GM11168 (cell line): Measurements from ENCODE around the gene CRACR2B.

Experiments used
- in situ Hi-C: fragments of 300-500 bp; cut with MboI; formaldehyde crosslinking; loops from one replicate; pipeline ENCODE4 v1.12.0; 2022; ENCODE audit warnings: low sequenced_read_pairs; ENCODE audit not compliant: unreplicated experiment

The CRACR2B gene

DNA sequence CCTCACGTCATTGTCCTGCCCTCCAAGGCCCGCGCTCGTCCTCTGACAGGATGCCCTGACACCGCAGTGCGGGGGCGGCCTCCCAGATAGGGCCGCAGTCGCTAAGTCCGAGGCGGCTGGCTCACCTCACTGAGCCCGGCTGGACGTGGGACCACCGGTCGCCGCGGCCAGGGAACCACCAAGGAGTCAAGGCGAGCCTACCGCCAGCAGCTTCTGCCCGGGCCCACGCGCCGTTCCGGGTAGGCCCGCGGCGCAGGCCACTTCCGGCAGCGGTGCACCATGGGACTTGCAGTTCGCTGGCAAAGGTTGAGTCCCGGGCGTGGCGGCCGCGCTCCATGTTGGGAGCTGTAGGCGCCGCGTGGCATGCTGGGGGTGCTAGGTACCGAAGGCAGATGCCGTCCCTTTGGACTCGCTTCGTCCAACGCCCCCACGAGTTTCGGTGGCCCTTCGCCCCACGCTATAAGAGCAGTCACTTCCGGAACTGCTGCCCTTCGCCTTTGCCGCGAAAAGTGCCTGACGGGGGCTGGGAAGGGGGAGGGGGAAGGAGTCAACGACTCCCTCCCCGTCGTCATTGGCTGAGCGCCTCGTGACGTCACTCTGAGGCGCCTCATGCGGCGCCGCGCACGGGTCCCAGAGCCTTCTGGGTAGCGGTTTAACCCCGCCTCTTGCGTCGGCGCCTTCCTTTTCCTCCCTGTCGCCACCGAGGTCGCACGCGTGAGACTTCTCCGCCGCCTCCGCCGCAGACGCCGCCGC, 18.3 kb upstream of the CRACR2B start, which contains the start of gene RPLP2:
Gene RPLP2 (plus strand): TSS at position 681 of the 753 bp plus-strand sequence. CDS start 268 bp downstream, outside the sequence.
- in situ Hi-C loops: no loop called here

DNA sequence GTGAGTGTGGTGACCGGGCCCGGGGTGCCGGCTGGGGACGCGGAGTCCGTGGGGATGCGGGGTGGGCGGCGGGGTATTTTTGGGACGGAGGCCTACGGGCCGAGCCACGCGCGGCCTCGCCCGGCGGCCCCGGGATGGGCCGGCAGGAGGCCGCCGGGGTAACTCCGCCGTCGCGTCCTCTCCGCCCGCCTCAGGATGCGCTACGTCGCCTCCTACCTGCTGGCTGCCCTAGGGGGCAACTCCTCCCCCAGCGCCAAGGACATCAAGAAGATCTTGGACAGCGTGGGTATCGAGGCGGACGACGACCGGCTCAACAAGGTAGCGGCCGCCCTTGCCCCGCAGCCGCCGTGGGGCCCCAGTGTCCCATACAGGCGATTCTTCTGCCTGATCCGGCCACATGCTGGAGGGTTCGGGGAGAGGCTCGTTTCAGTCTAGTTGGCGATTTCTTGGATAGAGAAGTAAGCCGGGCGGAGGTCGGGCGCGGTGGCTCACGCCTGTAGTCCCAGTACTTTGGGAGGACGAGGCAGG, 17.6 kb upstream of the CRACR2B start:
- in situ Hi-C loops: no loop called here

DNA sequence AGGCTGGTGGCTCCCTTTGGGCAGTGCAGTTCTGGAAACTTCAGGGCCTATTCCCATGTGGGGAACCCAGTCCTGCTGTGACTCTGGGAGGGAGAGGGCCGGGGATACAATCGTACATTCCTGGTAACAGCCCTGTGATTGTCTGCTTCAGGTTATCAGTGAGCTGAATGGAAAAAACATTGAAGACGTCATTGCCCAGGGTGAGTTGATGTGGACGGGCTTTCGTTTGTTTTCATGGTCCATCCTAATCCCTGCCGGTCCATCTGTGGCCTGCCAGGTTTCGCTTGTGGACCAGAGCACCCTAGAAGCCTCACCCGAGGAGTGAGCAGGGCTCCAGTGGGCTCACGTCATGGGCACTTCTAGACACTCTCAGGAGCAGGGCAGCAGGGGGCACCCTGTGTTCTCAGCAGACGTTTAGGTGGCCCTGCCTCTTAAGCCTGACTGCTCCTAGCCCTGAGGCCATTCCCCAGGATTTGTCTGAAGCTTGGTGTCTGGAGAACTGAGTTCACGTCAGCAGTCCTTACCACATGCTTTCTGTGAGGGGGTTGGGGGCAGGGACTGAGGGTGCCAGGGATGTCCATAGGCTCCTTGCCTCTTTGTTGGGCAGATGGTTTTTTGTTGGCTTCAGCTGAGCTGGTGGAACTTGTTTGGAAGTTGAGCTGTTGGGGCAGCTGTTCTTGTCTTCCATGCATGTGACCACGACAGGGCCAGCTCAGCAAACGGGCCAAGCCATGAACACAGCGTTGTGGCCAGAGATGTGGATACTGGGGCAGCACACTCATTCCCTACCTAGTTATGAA, 16.1 kb upstream of the CRACR2B start:
- in situ Hi-C loops: no loop called here

DNA sequence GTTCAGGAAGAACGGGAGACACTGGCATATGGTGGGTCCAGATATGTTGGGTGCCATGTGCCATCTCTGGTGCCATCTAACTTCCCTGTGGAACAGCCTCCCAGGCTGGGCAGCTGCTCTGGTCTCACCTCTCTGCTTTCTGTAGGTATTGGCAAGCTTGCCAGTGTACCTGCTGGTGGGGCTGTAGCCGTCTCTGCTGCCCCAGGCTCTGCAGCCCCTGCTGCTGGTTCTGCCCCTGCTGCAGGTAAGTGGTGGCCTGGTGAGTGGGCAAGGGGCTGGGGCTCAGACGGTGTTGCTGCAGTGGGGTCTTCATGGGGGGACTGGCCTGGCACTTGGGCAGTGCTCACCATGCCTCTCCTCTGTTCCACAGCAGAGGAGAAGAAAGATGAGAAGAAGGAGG, 15.3 kb upstream of the CRACR2B start:
- in situ Hi-C loops: no loop called here

DNA sequence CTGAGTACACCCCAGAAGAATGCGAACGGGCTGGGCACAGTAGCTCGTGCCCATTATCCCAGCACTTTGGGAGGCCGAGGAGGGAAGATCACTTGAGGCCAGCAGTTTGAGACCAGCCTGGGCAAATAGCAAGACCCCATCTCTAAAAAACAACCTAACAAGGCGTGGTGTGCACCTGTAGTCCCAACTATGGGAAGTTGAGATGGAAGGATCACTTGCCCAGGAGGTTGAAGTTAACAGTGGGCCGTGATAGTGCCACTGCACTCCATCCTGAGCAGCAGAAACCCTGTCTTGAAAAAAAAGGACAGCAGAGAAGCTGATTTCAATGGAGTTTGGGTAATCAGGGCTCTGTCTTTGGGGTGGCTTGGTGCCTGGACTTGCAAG, 14.7 kb upstream of the CRACR2B start:
- in situ Hi-C loops: no loop called here

DNA sequence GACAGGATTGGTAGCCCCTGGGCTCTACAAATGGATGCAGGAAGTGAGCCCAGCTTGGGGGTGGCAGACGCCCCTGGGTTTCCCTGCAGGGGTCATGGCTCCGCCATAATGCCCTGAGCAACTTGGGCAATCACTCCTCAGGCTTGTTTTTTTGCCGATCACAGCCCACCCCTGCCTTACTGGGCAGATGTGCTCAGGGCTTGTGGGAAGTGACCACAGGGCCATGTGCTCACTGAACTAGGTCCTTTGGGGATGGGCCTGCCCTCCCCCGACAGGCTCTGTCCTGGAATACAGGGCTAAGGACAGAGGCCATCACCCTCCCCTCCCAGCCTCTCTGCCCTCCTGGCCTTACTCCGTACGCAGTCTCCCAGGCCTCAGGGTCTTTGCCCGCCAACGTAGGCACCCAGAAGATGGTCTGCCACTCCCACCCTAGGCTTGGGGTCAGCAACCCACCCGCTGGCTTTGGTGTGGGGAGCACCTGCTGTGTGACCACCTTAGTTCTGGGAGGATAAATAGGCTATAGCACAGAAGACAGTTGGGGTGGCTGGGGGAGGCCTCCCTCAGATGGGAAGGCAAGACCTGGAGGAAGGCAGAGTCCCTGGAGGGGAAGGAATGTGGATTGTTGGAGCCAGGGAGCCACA, 14.1 kb upstream of the CRACR2B start:
- in situ Hi-C loops: no loop called here

DNA sequence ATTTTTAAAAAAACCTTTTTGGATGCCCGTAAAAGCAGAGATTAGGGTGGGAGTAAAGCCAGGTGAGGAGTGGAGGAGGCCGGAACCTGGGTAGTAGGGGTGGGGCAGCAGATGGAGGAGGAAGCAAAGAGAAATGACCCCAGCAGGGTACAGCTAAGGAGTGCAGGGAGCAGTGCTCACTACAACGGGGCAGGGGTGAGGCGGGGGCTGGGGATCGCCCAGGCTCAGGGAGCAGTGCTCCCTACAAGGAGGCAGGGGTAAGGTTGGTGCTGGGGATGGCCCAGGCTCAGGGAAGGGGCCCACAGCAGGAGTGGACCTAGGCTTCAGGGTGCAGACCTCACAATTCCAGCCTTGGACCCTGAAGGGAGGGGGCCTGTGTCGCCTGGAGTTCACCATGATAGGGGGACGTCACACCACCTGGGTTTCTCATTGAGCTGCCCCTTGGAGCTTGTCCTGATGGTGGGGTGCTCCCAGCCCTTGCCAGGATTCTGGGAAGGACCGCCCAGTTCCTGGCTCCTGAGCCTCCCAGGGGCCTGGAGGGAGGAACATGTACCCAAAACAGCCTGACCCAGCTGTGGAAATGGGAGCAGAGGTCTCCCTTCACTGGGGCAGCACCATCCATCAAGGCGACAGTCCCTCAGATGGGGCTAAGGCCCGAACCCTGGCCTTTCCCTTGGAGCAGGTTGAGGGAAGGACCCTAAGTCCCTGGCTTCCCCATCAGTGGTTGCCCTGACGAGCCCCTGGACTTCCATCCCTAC, 11.9 kb upstream of the CRACR2B start:
- in situ Hi-C loops: no loop called here

DNA sequence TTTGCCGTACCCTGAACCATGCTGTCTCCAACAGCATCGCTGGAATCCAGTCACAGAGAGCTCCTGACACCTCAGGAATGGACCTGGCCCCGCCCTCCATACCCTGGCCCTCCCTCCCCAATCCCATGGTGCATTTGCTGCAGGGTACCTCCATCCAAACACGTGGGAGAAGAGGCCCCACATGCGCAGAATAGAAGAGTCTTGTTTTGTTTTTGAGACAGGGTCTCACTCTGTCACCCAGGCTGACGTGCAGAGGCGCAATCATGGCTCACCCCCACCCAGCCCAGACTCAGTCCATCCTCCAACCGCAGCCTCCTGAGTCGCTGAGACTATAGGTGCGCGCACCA, 11.3 kb upstream of the CRACR2B start:
- in situ Hi-C loops: no loop called here

DNA sequence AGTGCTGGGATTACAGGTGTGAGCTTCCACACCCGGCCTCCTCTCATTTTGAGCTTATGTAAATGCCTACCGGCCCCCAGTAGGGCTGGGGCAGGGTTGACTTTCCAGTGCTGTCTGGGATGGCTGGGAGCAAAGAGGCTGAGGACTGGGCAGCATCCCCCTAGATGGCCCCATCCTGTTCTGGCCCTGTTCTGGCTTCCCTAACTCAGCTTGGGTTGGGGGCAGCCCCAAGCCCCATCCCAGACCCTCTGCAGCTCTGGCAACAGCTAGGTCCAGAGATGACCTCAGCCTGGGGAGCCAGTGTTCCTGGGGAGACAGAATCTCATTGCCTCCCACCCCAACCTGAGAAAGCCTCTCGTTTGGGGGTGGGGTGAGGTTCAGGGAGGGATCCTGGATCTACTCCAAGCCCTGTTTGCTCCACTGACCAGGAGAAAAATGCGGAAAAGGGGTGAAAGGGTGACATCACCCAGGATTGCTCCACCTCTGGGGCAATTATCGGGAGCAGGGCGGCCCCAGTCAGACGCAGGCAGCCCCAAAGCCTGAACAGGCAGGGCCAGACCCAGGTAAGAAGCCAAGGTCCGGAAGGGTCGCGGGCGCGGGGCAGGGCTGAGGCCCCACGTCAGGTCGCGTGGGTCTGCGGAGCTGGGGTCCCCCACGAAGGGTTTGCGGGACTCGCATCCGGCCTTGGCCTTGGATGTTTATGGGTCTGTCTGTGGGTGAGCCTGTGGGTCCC, 9.2 kb upstream of the CRACR2B start, which contains the start of gene PNPLA2:
Gene PNPLA2 (plus strand): TSS at position 519 of the 733 bp plus-strand sequence. CDS start 805 bp downstream, outside the sequence.
- in situ Hi-C loops: no loop called here

DNA sequence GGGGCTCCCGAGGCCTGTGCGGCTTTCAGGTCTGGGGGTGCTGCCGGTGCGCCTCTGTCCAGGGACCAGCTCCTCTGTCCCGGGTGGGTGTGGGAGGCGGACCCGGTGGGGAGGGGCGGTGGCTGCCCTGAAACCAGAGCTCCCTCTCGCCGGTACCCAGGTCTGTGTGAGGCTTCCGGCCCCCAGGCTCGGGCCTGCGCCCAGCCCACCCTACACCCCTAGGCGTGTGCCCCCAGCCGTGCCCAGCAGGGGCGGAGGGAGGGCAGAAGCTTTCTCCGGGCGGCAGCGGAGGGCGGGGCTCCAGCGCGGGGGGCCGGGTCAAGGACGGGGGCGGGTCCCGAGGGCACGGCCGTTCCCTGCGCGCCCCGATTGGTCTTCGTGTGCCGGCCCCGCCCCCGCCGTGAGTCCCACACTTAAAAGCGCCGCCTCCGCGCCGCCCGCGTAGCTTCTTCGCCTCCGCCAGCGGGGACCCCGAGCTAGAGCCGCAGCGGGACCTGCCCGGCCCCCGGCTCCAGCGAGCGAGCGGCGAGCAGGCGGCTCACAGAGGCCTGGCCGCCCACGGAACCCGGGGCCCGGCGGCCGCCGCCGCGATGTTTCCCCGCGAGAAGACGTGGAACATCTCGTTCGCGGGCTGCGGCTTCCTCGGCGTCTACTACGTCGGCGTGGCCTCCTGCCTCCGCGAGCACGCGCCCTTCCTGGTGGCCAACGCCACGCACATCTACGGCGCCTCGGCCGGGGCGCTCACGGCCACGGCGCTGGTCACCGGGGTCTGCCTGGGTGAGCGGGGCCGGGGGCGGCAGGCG, 8.4 kb upstream of the CRACR2B start:
- in situ Hi-C loops: no loop called here

DNA sequence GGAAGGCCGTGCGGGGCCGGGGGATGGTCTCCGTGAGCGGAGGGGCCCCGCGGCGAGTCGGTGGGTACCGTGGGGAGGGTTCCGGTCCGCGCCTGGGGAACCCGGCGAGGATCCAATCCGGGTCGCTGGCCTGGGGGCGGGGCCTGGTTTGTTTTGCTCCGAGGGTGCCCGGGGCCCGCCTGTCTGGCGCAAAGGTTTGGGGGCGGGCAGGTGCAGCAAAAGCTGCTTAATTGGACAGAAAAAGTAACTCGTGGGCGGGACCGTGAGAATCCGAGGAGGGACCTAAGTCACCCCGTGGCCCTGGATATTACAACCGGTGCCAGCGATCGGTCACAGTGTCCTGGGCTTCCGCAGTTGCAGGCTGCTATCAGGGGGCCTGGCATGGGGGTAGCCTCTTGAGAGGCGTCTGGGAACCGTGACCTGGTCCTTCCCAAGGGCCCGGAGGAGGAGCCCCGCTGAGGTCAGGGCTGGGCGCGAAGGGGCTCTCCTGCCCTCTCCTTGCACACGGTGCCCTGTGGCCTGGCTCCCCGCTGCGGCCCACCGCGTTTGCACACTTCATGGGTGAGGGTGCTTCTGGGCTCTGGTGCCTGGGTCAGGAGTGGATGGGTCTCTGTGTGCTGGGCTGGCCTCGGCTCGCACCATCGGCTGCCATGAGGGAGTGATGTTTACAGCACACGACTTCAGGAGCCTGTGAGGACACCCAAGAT, 7.6 kb upstream of the CRACR2B start:
- in situ Hi-C loops: no loop called here

DNA sequence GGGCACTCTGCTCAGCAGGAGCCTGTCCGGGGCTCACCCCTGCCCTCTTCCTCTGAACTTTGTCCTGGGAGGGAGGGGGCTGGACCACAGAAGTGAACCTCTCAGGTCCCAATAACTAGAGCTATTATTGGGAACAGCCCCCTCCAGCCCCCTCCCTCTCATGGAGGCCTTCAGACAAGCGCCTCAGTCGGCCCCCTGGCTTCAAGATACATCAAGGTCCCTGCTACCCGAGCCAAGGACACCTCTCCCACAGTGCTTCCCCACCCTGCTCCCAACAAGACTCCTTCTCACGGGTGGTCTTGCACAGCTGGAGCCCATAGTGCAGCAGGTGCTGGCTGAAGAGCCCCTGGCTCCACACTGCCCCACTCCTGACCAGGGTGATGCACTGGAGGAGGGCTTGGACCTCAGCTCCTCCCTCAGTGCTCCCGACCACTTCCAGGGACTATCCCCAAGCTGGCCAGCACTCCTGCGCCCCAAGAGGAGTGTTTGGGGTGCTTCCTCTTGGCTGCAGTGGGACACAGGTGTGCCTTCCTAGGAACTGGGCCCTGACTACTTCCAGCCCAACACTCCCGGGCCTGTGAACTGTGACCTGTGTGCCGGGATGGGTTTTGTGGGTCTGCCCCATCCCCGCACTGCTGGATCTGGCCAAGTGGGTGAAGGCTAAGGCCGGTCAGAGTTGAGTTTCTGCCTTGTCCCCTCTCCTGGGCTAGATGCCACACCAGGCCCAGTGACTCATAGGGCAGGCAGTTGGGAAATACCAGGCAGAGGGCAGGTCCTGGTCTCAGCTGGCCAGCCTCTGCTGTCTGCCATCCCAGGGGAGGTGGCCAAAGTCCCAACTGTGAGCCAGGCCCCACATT, 6.8 kb upstream of the CRACR2B start:
- in situ Hi-C loops: no loop called here

DNA sequence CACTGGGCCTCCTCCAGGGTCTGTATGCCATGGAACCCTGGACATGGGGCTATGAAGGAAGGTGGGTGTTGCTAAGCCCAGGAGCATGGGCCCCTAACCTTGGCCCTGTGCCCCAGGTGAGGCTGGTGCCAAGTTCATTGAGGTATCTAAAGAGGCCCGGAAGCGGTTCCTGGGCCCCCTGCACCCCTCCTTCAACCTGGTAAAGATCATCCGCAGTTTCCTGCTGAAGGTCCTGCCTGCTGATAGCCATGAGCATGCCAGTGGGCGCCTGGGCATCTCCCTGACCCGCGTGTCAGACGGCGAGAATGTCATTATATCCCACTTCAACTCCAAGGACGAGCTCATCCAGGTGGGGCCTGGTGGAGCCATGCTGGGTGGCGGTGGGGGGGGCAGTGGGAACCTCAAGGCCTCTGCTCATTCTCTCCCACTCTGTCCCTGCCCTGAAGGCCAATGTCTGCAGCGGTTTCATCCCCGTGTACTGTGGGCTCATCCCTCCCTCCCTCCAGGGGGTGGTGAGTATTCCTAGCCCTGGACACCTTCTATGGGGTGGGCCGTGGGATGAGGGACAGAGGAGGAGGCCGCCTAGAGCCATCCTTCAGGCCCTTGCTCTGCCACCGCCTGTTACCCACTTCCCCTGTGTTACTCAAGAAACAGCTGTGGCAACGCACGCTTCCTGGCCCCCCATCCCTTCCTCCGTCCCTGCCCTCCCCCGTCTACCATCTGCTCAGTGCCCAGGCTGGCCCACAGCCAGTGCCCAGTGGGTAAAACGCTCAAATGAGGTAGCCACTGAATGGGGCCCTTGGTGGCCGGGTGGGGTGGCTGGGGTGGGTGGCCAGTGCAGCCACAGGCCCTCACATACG, 6.0 kb upstream of the CRACR2B start:
- in situ Hi-C loops: no loop called here

DNA sequence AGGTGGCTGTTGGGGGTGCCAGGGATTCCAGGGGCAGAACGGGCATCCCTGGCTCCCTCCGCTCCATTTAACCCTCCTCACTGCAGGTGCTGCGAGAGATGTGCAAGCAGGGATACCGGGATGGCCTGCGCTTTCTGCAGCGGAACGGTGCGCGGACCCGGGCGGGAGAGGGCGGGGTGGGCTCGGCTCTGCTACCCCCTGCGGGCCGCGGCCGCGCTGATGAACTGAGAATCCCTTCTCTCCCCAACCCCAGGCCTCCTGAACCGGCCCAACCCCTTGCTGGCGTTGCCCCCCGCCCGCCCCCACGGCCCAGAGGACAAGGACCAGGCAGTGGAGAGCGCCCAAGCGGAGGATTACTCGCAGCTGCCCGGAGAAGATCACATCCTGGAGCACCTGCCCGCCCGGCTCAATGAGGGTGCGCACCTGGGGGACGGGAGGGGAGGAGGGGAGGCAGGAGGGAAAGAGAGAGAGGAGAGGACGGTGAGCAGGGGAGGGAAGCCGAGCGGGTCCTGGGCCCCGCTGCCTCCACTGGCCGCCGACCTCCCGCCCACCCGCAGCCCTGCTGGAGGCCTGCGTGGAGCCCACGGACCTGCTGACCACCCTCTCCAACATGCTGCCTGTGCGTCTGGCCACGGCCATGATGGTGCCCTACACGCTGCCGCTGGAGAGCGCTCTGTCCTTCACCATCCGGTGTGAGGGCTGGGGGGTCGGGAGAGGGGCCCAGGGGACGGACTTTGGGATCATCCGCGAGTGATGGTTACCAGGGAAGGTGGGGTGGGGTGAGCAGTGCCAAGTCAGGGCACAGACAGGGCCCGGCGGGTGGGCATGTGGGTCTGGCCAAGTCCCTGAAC, 4.1 kb upstream of the CRACR2B start:
- in situ Hi-C loops: no loop called here

DNA sequence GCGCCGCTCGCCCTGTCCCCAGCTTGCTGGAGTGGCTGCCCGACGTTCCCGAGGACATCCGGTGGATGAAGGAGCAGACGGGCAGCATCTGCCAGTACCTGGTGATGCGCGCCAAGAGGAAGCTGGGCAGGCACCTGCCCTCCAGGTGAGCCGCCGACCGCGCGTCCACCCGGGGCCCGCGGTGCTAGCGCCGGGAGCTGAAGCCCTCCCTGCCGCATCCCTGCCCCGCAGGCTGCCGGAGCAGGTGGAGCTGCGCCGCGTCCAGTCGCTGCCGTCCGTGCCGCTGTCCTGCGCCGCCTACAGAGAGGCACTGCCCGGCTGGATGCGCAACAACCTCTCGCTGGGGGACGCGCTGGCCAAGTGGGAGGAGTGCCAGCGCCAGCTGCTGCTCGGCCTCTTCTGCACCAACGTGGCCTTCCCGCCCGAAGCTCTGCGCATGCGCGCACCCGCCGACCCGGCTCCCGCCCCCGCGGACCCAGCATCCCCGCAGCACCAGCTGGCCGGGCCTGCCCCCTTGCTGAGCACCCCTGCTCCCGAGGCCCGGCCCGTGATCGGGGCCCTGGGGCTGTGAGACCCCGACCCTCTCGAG, 3.3 kb upstream of the CRACR2B start:
- in situ Hi-C loops: no loop called here
